Fibroblast of lung (primary cell): ENCODE data around the gene MSANTD4.

Experiments used
- CTCF ChIP-seq, 2 donors: IDR thresholded peaks in 1 of 2; conservative IDR thresholded peaks in 1 of 2; 1 replicate in 1 of 2; 2 replicates in 1 of 2; pipeline ENCODE4 v1.5.1; 2011 to 2012; ENCODE audit warnings: low read length in 2 of 2, control low read depth in 1 of 2, inconsistent platforms in 1 of 2, low read depth in 1 of 2, mild to moderate bottlenecking in 1 of 2
- EZH2 ChIP-seq: IDR thresholded peaks from 2 replicates; pipeline ENCODE4 v1.5.1; 2012; ENCODE audit warnings: low read length, control low read depth, mild to moderate bottlenecking; ENCODE audit errors: missing control alignments

GRCh38 chr11:105988197-105988596 lies 33.8 kb downstream of the MSANTD4 start:
- TF ChIP-seq CTCF (conservative IDR thresholded peaks at IDR 0.05 in 1 of 2, IDR thresholded peaks at IDR 0.05 in 1 of 2; ENCODE audit: low read depth in 1 of 2, low read length in 2 of 2) (no peak), EZH2 (no peak)
